Neural progenitor cell (in vitro differentiated cells): Measurements from ENCODE around the gene FASTKD3. TPM values are rescaled to one million over a fixed set of nuclear protein-coding genes. Genes with fewer than 3 reads are reported as not detected.

Experiments
- DNase-seq: peaks from one replicate; pipeline ENCODE4 v3.0.0-alpha.2; 2016; ENCODE audit warnings: low spot score
- H2AFZ ChIP-seq: fragments of 200-600 bp; sonication (generic); replicated peaks from 2 replicates; pipeline ENCODE4 v1.6.1; 2016; ENCODE audit warnings: antibody characterized with exemption
- H3F3A ChIP-seq: fragments of 200-600 bp; sonication (generic); 2 replicates; pipeline ENCODE4 v1.6.1; 2016; ENCODE audit warnings: antibody characterized with exemption, low read depth
- H3K27ac ChIP-seq: fragments of 200-600 bp; sonication (generic); 2 replicates; pipeline ENCODE4 v1.5.1; 2016; ENCODE audit warnings: mild to moderate bottlenecking
- H3K27me3 ChIP-seq: fragments of 200-600 bp; sonication (generic); 2 replicates; pipeline ENCODE4 v1.6.1; 2016; ENCODE audit warnings: mild to moderate bottlenecking, moderate library complexity
- H3K36me3 ChIP-seq: fragments of 200-600 bp; sonication (generic); 2 replicates; pipeline ENCODE4 v1.5.1; 2016
- H3K4me1 ChIP-seq: fragments of 200-600 bp; sonication (generic); 2 replicates; pipeline ENCODE4 v1.6.1; 2016; ENCODE audit warnings: mixed run types
- H3K4me2 ChIP-seq: fragments of 200-600 bp; sonication (generic); 2 replicates; pipeline ENCODE4 v1.6.1; 2016
- H3K4me3 ChIP-seq: fragments of 200-600 bp; sonication (generic); 2 replicates; pipeline ENCODE4 v1.5.1; 2016
- H3K79me2 ChIP-seq: fragments of 200-600 bp; sonication (generic); 2 replicates; pipeline ENCODE4 v1.6.1; 2016; ENCODE audit warnings: low read depth
- H3K9ac ChIP-seq: fragments of 200-600 bp; sonication (generic); 2 replicates; pipeline ENCODE4 v1.6.1; 2016
- H3K9me3 ChIP-seq: fragments of 200-600 bp; sonication (generic); 2 replicates; pipeline ENCODE4 v1.5.1; 2016; ENCODE audit warnings: low read depth
- H4K20me1 ChIP-seq: fragments of 200-600 bp; sonication (generic); 2 replicates; pipeline ENCODE4 v1.6.1; 2016; ENCODE audit warnings: low read depth
- H3K27ac Mint-ChIP-seq: 3 replicates; pipeline ENCODE4 v1.8.0; 2021; ENCODE audit warnings: mixed read lengths
- H3K27me3 Mint-ChIP-seq: 2 replicates; pipeline ENCODE4 v1.8.0; 2022; ENCODE audit warnings: low read depth, mild to moderate bottlenecking, inconsistent platforms, moderate library complexity, mixed read lengths; ENCODE audit not compliant: insufficient read depth
- H3K36me3 Mint-ChIP-seq: 3 replicates; pipeline ENCODE4 v1.8.0; 2021; ENCODE audit warnings: mixed read lengths
- H3K4me1 Mint-ChIP-seq: 3 replicates; pipeline ENCODE4 v1.8.0; 2021; ENCODE audit warnings: mixed read lengths
- H3K4me3 Mint-ChIP-seq: 3 replicates; pipeline ENCODE4 v1.8.0; 2021; ENCODE audit warnings: mild to moderate bottlenecking, moderate library complexity, mixed read lengths
- H3K9me3 Mint-ChIP-seq: 3 replicates; pipeline ENCODE4 v1.8.0; 2020; ENCODE audit warnings: mixed read lengths
- EZH2 ChIP-seq: fragments of 200-600 bp; sonication (generic); IDR thresholded peaks from 2 replicates; pipeline ENCODE4 v1.6.1; 2017; ENCODE audit warnings: antibody characterized with exemption, mild to moderate bottlenecking, moderate library complexity
- EZH2phosphoT487 ChIP-seq: fragments of 200-600 bp; sonication (generic); IDR thresholded peaks from 2 replicates; pipeline ENCODE4 v1.6.1; 2017; ENCODE audit warnings: antibody characterized with exemption
- total RNA-seq: library from RNA; depleted of rRNA; stranded (reverse); fragments of >200 nt; gene quantifications from 2 replicates; pipeline ENCODE4 v1.2.3, GENCODE V29; 2015; ENCODE audit warnings: low replicate concordance
- TF ChIP-seq, protein P1 (sequence below): fragments of 200-600 bp; sonication (generic); IDR thresholded peaks from 2 replicates; pipeline ENCODE4 v1.5.1; 2017; ENCODE audit warnings: antibody characterized with exemption, mild to moderate bottlenecking

FASTKD3 gene
- total RNA-seq, 1 donor from 2014 or later, result 32.2 TPM

DNA sequence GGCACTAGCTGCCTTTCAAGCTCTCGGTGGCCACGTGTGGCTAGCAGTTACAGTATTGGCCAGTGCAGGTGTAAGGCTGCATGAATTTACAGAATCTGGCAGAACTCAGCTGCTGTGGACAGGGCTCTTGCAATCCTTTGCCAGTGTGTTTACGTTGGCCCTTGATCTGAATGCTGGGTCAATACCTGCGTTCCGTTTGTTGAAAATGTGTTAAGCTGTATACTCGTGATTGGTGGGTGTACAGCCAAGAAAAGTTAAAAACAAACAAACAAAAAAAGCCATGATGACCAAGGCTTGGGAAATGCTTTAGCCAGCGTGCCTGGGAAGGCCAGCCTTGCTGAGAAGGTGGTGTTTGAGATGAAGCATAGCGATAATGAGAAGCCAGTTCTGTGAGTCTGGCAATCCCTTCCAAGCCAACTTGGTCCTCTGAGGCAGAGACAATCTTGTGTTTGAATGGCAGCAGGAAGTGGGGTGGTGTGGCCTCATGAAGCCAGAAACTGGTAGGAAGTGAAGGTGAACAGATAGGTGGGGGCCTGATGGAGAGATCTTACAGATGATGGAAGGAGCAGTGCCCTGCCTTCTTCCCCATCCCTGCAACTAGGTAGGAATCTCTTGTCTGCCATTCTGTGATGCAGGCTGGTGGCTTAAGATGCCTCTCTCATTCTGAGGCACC, 17.1 kb downstream of the FASTKD3 start:
- peaks cover 22% of the 10 kb centered on the region for H3K27me3 ChIP-seq

DNA sequence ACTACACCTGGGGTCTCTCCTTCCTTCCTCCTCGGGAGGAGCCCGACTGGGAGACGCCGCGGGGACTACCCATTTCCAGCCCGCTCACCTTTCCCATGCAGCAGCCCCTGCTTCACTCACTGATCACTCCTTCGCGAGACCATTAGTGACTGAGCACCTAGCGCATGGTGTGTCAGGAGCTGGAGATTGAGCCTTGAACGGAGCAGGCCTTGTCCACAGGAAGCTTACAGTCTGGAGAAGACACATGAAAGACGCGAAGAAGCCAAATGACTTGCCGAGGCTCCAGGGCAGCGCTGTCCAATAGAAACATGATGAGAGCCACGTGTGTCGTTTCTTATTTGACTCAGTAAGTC, 17.6 kb downstream of the FASTKD3 start:
- DNase-seq, result no peak
- TF ChIP-seq, protein P1, sequence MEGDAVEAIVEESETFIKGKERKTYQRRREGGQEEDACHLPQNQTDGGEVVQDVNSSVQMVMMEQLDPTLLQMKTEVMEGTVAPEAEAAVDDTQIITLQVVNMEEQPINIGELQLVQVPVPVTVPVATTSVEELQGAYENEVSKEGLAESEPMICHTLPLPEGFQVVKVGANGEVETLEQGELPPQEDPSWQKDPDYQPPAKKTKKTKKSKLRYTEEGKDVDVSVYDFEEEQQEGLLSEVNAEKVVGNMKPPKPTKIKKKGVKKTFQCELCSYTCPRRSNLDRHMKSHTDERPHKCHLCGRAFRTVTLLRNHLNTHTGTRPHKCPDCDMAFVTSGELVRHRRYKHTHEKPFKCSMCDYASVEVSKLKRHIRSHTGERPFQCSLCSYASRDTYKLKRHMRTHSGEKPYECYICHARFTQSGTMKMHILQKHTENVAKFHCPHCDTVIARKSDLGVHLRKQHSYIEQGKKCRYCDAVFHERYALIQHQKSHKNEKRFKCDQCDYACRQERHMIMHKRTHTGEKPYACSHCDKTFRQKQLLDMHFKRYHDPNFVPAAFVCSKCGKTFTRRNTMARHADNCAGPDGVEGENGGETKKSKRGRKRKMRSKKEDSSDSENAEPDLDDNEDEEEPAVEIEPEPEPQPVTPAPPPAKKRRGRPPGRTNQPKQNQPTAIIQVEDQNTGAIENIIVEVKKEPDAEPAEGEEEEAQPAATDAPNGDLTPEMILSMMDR, result no peak
- TF ChIP-seq EZH2 (no peak), EZH2phosphoT487 (peak; percentile 3)
- Histone ChIP-seq H3K27ac (no peak overlapping the region), H3K79me2 (no peaks in the 10 kb centered on the region), H4K20me1 (no peaks in the 10 kb centered on the region), H3F3A (peaks cover 19% of the 10 kb centered on the region), H3K27me3 (peaks cover 22% of the 10 kb centered on the region), H3K4me1 (peaks cover 4% of the 10 kb centered on the region), H3K4me2 (peak overlapping the region; percentile 84), H3K36me3 (no peaks in the 10 kb centered on the region), H3K9me3 (no peaks in the 10 kb centered on the region), H3K4me3 (peak overlapping the region; percentile 76), H3K9ac (no peak overlapping the region), H2AFZ (peak overlapping the region; percentile 60)
- Mint-ChIP-seq H3K36me3 (peaks cover 3% of the 10 kb centered on the region), H3K4me3 (peak overlapping the region; percentile 92), H3K27ac (peak overlapping the region; percentile 83), H3K4me1 (peaks cover 13% of the 10 kb centered on the region), H3K9me3 (peaks cover 2% of the 10 kb centered on the region), H3K27me3 (peaks cover 7% of the 10 kb centered on the region)

More for the DNA sequence above, 17.1 kb downstream of the FASTKD3 start:
- Mint-ChIP-seq H3K4me1 (peaks cover 14% of the 10 kb centered on the region), H3K27me3 (peaks cover 7% of the 10 kb centered on the region), H3K9me3 (peaks cover 2% of the 10 kb centered on the region), H3K36me3 (peaks cover 3% of the 10 kb centered on the region), H3K4me3 (peak overlapping the region; percentile 92), H3K27ac (peak overlapping the region; percentile 72)
- Histone ChIP-seq H2AFZ (no peak overlapping the region), H3K4me2 (no peak overlapping the region), H4K20me1 (no peaks in the 10 kb centered on the region), H3K4me1 (peaks cover 4% of the 10 kb centered on the region), H3K27ac (no peak overlapping the region), H3K9me3 (no peaks in the 10 kb centered on the region), H3K4me3 (peak overlapping the region; percentile 76), H3F3A (peaks cover 19% of the 10 kb centered on the region), H3K36me3 (no peaks in the 10 kb centered on the region), H3K9ac (no peak overlapping the region), H3K79me2 (no peaks in the 10 kb centered on the region)
- TF ChIP-seq EZH2phosphoT487, result no peak
- DNase-seq, result no peak

DNA sequence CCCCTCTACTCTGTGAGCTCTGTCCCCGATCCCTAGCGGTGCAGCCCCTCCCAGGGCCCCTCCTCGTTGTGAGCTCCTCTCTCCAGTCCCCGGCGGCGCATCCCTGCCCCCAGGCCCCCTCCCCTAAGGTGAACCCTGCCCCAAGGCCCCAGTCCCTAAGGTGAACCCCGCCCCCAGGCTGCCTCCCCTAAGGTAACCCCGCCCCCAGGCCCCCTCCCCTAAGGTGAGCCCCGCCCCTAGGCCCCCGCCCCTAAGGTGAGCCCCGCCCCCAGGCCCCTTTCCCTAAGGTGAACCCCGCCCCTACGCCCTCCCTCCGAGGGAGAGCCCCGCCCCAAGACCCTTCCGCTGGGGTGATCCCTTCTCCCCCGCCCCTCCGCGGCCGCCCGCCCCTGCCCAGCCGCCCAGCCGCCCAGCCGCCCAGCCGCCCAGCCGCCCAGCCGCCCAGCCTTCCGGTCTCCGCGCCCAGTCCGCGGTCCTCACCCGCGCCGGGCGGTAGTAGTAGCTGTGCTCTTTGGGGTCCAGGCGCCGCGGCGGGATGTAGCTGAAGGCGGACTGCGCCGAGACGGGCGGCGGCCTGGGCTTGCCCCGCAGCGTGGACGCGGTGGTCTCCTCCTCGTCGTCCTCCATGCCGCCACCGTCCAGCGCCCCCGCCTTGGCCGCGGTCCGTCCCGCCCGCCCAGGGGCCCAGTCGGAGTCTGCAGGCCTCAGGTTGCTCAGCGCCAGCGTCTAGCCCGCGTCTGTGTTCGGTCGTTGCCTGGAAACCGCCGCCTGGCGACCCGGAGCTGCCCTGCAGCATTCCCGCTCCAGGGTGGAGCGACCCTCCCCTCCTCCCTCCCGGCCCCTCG, 18.2 kb downstream of the FASTKD3 start, which contains the start of gene CFAP90:
CFAP90 (minus strand) TSS at position 739 of the 845 bp plus-strand sequence; CDS start at position 627, 112 bp downstream.
- Mint-ChIP-seq H3K27me3 (peaks cover 7% of the 10 kb centered on the region), H3K9me3 (peaks cover 2% of the 10 kb centered on the region), H3K4me3 (peak within 1 kb of the TSS; percentile 92), H3K27ac (peak within 1 kb of the TSS; percentile 83), H3K36me3 (peaks cover 3% of the 10 kb centered on the region), H3K4me1 (peaks cover 15% of the 10 kb centered on the region)
- H3K36me3 ChIP-seq, result no peaks in the 10 kb centered on the region
- H4K20me1 ChIP-seq, result no peaks in the 10 kb centered on the region
- peaks cover 22% of the 10 kb centered on the region for H3K27me3 ChIP-seq
- H3K4me1 ChIP-seq, result peaks cover 6% of the 10 kb centered on the region
- no peaks in the 10 kb centered on the region for H3K79me2 ChIP-seq
- peak within 1 kb of the TSS; percentile 96 for H2AFZ ChIP-seq
- no peaks in the 10 kb centered on the region for H3K9me3 ChIP-seq
- peak within 1 kb of the TSS; percentile 76 for H3K4me3 ChIP-seq
- peak; percentile 95 for DNase-seq
- H3K4me2 ChIP-seq, result peak within 1 kb of the TSS; percentile 84
- peak within 1 kb of the TSS; percentile 83 for H3K27ac ChIP-seq
- TF ChIP-seq EZH2 (no peak), EZH2phosphoT487 (peak; percentile 18)
- TF ChIP-seq, protein P1, result peak; percentile 55
- H3K9ac ChIP-seq, result no peak within 1 kb of the TSS
- H3F3A ChIP-seq, result peaks cover 19% of the 10 kb centered on the region
